AG04449 (cell line): ENCODE results near the gene SHCBP1L.

Source experiments
- CTCF ChIA-PET: fragments of 350-600 bp; formaldehyde crosslinking; extraction: SDS; loops from one replicate; lab custom pipeline; 2021; ENCODE audit warnings: antibody characterized with exemption; lab: Yijun Ruan, JAX
- POLR2A ChIA-PET: fragments of 400-600, 350-600 bp; formaldehyde crosslinking; extraction: SDS; loops from one replicate; lab custom pipeline; 2020; ENCODE audit warnings: antibody characterized with exemption, inconsistent platforms; lab: Yijun Ruan, JAX
- DNase-seq: peaks from one replicate; pipeline ENCODE4 v3.0.0-alpha.2; 2010; ENCODE audit warnings: low read depth, low spot score
- H3K4me3 ChIP-seq: 2 replicates; pipeline ENCODE4 v1.5.1; 2011; ENCODE audit warnings: low read depth, mild to moderate bottlenecking, control low read depth, low read length
- TF ChIP-seq, protein P1 (sequence below): IDR thresholded peaks from one replicate; pipeline ENCODE4 v1.5.1; 2011; ENCODE audit warnings: mild to moderate bottlenecking, moderate library complexity, low read length, control low read depth, inconsistent platforms; ENCODE audit not compliant: insufficient read depth; ENCODE audit errors: missing control alignments

Gene SHCBP1L

GRCh38 chr1:182888736-182889531, 64.0 kb downstream of the SHCBP1L start:
- POLR2A ChIA-PET = interaction anchor here (0.7 kb wide), 1 partner anchor 25 kb away, joined by 3 read pairs; no protein-coding TSS in a partner anchor
- no peak overlapping the region for H3K4me3 ChIP-seq
- TF ChIP-seq, protein P1, sequence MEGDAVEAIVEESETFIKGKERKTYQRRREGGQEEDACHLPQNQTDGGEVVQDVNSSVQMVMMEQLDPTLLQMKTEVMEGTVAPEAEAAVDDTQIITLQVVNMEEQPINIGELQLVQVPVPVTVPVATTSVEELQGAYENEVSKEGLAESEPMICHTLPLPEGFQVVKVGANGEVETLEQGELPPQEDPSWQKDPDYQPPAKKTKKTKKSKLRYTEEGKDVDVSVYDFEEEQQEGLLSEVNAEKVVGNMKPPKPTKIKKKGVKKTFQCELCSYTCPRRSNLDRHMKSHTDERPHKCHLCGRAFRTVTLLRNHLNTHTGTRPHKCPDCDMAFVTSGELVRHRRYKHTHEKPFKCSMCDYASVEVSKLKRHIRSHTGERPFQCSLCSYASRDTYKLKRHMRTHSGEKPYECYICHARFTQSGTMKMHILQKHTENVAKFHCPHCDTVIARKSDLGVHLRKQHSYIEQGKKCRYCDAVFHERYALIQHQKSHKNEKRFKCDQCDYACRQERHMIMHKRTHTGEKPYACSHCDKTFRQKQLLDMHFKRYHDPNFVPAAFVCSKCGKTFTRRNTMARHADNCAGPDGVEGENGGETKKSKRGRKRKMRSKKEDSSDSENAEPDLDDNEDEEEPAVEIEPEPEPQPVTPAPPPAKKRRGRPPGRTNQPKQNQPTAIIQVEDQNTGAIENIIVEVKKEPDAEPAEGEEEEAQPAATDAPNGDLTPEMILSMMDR = no peak
- peak; percentile 42 for DNase-seq
- CTCF ChIA-PET = interaction anchor here (1.0 to 1.8 kb wide), 2 partner anchors 20 to 393 kb away, joined by 3 to 5 read pairs; no protein-coding TSS in a partner anchor

DNA sequence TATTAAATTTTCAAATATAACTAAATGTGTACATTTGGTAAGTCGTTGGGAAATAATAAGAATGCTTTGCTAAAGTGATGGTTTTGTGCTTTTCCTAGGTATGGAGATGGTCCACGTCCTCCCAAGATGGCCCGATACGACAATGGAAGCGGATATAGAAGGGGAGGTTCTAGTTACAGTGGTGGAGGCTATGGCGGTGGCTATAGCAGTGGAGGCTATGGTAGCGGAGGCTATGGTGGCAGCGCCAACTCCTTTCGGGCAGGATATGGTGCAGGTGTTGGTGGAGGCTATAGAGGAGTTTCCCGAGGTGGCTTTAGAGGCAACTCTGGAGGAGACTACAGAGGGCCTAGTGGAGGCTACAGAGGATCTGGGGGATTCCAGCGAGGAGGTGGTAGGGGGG, 66.0 kb downstream of the SHCBP1L start:
- POLR2A ChIA-PET = no interaction called here
- H3K4me3 ChIP-seq = no peak overlapping the region
- TF ChIP-seq, protein P1 = no peak
- DNase-seq = no peak
- CTCF ChIA-PET = no interaction called here

DNA sequence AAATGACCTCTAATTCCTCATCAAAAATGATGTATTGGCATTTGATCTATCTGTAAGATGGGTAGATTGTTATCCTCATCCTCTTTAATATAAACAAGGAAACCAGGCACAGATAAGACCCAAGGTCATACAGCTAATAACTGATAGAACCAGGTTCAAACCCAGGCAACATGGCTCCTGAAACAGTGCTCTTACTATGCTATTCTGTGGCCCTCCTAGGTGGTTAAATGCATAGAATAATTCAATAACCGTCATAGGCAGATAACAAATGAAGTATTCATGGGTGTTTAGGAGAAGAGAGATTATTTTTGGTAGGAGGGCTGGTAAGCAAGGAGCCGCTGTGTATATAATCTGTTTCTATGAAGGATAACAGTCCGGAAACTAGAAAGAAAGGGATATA, 67.4 kb downstream of the SHCBP1L start:
- no peak overlapping the region for H3K4me3 ChIP-seq
- ChIA-PET POLR2A (no interaction called here), CTCF (no interaction called here)
- DNase-seq = no peak
- TF ChIP-seq, protein P1 = no peak

DNA sequence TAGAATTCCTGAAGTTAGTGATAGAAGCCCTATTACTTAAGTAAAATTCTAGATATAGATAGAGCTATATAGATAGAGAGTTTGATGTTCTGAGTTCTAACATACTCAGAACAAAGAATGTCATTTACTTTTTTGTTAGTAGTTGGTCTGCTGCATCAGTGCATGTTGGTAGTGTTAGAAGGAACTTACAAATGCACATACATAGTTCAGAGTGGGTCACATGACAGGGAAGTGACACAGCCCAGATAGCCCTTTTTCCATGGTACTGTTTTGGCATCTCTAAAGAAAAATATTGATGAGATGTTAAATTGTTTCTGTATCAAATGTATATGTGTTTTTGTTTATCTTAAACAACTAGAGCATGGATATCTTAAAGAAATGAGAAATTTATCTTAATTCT, 68.1 kb downstream of the SHCBP1L start:
- DNase-seq = no peak
- no peak overlapping the region for H3K4me3 ChIP-seq
- CTCF ChIA-PET = no interaction called here
- TF ChIP-seq, protein P1 = no peak
- POLR2A ChIA-PET = no interaction called here

DNA sequence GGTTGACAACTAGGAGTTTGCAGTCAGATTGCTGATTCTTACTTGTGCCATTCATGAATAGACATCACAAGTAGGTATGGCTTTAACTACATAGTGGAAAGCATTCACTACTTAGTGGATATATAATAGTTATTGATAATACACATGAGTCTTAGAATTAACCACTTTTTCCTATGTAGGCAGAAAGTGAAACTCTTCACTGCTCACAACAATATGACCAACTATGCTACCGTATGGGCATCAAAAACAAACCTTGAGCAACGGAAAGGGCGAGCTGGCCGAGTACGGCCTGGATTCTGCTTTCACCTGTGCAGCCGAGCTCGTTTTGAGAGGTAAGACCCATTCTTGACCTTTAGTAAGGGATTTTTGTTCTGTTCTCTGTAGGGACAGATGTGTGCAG, 75.1 kb downstream of the SHCBP1L start:
- TF ChIP-seq, protein P1 = no peak
- no peak overlapping the region for H3K4me3 ChIP-seq
- DNase-seq = no peak
- POLR2A ChIA-PET = no interaction called here
- CTCF ChIA-PET = no interaction called here

- H3K4me3 ChIP-seq = no peak overlapping the region
- POLR2A ChIA-PET = no interaction called here
- CTCF ChIA-PET = no interaction called here
- TF ChIP-seq, protein P1 = no peak
- no peak for DNase-seq
Measured at GRCh38 chr1:182877331-182877730, 75.6 kb downstream of the SHCBP1L start.
